ENCODE results near the gene G6PD.

G6PD gene

DNA sequence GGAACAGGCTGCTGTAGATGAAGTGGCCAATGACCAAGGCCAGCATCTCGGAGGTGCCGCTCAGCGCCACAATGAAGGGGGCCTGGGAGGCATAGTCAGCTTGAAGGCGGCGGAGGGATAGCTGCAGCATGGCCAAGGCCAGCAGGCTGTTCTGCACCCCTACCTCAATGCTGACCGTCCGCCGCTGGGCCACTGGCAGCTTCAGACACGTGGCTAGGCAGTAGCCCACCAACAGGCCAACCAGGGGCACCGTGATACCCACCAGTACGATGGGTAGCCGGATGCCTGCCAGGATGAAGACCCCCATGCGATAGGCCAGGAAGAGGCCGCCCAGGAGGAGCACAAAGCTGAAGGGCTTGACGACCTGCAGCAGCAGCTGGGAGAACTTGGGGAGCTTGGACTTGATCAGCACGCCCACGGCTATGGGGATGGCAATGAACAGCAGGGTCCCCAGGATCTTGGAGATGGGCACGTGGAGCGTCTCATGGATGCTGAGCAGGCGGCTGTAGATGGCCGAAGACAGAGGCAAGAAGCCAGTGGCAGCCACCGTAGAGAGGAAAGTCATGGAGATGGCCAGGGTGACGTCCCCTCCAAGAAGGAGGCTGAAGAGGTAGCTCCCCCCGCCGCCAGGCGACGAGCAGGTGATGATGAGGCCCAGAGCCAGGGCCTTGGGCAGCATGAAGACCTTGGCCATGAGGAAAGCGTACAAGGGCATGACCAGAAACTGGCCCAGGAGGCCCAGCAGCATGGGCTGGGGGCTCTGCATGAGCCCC lies 58.9 kb downstream of the G6PD start:
- DNase-seq (ENCODE audit: low read depth): no peak

- peak; percentile 41 for DNase-seq (ENCODE audit: low read depth)
Observed at GRCh38 chrX:154486396-154487207, 60.0 kb downstream of the G6PD start, which contains the start of gene UBL4A. TSS of gene UBL4A (minus strand) at chrX:154486615. CDS start at chrX:154486584, 31 bp downstream.

- no peak for DNase-seq (ENCODE audit: low read depth)
Observed at GRCh38 chrX:154486052-154486395, 60.6 kb downstream of the G6PD start.

GRCh38 chrX:154485150-154486051 lies 61.2 kb downstream of the G6PD start:
- no peak for DNase-seq (ENCODE audit: low read depth)

DNA sequence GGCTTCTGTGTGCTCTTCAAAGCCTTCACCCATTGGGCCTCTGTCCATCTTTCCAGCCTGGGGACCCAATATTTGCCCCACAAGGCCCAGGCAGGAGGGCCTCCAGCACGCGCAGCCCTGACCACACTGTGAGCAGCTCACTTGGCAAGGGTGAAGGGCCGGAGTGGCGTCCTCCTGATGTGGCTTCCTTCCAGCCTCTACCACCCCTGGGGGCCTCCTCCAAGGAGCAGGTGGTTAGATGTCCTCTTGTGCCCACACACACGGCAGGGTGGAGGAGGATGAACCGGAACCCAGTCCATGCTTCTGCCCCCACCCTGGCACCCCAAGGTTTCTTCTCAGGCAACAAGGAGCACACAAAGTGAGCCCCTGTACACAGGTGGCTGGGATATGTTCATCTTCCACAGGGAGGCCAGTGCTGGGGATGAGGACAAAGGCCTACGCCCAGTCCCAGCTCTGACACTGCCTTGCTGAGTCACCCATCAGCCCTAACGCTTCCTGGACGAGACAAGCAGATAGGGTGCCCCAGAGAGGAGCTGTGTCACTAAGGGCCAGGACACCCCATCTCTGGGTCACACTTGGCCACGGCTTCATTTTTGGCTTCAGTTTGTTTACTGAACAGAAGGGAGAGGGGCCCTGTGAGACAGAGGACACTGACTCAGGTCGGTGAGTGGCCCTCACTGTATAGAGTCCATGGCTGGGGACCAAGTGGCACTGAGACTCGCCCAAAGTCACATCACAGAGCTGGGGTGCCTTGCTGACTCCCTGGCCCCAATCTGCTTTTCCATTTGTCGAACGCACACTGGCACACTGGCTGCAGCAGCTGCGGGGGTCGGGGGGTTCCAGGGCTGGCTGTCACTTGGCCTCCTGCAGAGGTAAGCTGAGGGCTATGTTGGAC lies 62.1 kb downstream of the G6PD start:
- DNase-seq (ENCODE audit: low read depth): no peak

- no peak for DNase-seq (ENCODE audit: low read depth)
Observed at GRCh38 chrX:154483325-154483724, 63.3 kb downstream of the G6PD start.

- DNase-seq (ENCODE audit: low read depth): no peak
Observed at GRCh38 chrX:154482786-154483185, 63.9 kb downstream of the G6PD start.

- DNase-seq (ENCODE audit: low read depth): no peak
Observed at GRCh38 chrX:154481911-154482601, 64.6 kb downstream of the G6PD start.
